GM12873 (cell line): ENCODE data around the gene WDR37.

Experiments used
- TF ChIP-seq, protein P1 (sequence below): IDR thresholded peaks from 2 replicates; pipeline ENCODE4 v1.5.1; 2012; ENCODE audit warnings: low read depth, mild to moderate bottlenecking, moderate library complexity, low read length, control low read depth; ENCODE audit not compliant: insufficient read depth; ENCODE audit errors: missing control alignments

Gene WDR37

GRCh38 chr10:1149793-1150637 is 93.8 kb downstream of the WDR37 start:
- TF ChIP-seq, protein P1, sequence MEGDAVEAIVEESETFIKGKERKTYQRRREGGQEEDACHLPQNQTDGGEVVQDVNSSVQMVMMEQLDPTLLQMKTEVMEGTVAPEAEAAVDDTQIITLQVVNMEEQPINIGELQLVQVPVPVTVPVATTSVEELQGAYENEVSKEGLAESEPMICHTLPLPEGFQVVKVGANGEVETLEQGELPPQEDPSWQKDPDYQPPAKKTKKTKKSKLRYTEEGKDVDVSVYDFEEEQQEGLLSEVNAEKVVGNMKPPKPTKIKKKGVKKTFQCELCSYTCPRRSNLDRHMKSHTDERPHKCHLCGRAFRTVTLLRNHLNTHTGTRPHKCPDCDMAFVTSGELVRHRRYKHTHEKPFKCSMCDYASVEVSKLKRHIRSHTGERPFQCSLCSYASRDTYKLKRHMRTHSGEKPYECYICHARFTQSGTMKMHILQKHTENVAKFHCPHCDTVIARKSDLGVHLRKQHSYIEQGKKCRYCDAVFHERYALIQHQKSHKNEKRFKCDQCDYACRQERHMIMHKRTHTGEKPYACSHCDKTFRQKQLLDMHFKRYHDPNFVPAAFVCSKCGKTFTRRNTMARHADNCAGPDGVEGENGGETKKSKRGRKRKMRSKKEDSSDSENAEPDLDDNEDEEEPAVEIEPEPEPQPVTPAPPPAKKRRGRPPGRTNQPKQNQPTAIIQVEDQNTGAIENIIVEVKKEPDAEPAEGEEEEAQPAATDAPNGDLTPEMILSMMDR, result no peak

GRCh38 chr10:1150638-1150955 is 94.4 kb downstream of the WDR37 start:
- TF ChIP-seq, protein P1, result no peak

DNA sequence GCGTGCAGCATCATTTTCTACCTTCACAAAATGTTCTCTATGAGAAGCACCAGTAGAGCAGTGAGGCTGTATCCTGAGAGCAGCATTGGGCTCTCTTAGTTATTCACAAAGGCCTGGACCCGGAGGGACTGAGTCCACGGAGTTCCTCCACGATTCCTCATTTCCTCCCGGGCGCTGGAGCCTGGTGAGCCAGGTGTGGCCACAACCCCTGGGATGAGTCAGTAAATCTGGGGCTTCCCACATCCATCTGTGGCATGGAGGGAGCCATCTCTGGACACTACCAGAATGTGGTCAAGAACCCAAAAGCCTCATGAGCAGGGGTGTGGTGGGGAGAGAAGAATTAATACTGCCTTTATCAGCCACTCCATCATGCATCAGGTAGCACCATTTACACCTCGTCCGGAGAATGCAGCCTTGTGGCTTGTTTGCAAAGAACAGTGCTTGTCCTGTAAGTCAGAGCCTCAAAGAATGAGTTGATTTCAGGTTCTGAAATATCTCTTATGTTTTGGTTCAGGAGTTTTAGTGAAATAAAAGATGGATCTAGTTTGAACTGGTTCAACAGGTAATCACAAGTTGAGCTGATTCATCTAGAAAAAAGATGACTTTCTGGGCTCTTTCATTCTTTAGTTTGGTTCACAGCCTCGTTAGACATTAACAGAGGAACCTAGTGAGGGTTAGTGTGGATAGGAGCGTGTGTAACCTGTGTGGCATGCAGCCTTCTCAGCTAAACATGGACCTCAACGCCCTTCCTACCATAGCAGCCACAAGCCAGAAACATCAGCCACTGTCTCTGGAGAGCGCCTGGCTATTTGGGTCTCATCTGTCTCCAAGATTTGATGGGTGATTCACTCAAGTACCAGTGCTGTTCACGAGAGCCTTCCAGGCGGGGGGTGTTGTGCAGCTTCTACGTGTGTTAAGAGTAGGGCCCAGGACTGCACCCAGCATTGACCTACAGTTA is 95.2 kb downstream of the WDR37 start:
- TF ChIP-seq, protein P1, result no peak

GRCh38 chr10:1152386-1153250 is 96.4 kb downstream of the WDR37 start:
- TF ChIP-seq, protein P1, result no peak

- TF ChIP-seq, protein P1, result no peak
Observed at GRCh38 chr10:1153251-1153763, 97.1 kb downstream of the WDR37 start.

DNA sequence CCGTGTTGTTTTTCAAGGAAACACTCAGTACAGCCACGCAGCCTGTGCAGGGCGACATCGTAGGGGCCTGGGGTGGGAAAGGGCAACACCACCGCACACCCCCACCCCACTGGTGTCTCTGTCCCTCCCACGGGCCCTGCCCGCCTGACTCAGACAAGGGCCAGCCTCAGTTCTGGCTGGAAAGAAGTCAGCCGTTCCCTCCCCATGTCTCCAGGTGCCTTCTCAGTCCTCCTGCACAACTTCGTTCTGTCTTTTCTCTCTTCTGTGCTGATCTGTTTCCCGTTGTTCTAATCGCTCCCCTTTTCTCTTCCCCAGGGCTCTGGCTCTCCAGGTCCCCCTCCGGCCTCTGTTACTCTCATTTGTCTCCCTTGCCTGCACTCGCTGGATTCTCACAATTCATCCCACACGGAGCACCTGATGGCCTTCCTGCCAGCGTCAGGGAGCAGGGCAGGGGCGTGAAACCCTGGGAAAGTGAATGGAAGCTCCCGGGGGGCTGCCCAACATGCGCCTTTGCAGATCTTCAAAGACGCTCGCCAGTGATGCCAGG is 97.7 kb downstream of the WDR37 start:
- TF ChIP-seq, protein P1, result no peak
